Islet precursor cell (in vitro differentiated cells): Measurements from ENCODE around the gene HIVEP3.

ENCODE experiments used
- DNase-seq: peaks from one replicate; pipeline ENCODE4 v3.0.0-alpha.2; 2018

Gene HIVEP3

GRCh38 chr1:41488040-41488951, 430.4 kb downstream of the HIVEP3 start:
- DNase-seq: no peak

- no peak for DNase-seq
Observed at GRCh38 chr1:41487126-41488039, 431.3 kb downstream of the HIVEP3 start.

- peak; percentile 89 for DNase-seq
Observed at GRCh38 chr1:41486371-41487125, 432.2 kb downstream of the HIVEP3 start.

DNA sequence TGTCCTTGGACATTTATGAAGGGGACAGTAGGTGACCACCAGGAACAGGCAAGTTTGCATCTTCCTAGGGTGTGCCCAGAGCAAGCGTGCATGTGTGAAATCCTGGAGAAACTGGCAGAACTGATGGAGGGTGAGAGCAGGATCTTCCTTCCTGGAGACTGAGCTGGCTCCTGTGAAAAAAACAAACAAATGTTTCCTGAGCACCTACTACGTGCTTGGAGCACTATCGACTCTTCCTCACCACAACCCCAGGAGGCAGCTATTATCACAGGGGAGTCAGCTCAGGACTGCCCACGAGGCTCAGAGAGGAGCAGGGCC, 432.7 kb downstream of the HIVEP3 start:
- no peak for DNase-seq

- peak; percentile 98 for DNase-seq
Observed at GRCh38 chr1:41485605-41486004, 433.1 kb downstream of the HIVEP3 start.

DNA sequence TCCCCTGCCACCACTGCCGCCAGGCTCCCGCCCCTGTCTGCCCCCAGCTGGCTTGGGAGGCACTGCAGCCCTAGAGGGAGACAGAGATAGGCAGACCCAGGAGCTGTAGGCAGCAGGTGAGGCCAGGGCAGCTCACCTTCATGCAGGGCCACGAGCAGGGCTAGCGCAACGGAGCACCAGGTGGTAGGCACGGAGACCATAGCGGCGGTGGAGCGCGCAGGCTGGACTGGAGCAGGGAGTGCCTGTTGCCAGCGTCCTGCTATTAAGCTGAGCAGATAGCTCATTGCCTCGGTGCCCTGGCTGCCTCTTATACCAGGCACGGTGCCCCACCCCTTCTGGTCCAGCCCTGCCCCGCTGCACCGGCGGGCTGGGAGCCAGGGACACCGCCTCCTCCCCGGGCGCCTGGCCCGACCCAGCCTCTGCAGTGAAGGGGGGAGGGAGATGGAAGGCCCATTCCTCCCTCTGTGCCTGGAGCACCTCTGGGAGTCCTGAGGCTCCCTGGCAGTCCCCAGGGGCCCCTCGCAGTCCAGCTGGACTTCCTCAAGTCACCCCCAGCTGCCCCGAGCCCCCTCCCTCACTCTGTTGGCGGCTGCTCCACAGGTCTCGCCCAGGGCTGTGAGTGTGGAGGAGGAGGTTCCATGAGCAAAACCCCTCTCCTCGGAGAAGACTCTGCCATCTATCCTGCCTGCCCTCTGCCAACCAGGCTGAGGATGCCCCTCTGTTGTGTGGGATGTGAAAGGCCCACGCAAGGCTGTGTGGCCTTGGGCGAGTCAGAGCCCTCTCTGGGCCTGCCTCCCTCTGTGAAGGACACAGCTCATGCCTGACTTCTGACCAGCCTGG, 434.1 kb downstream of the HIVEP3 start, which contains the start of gene EDN2:
Gene EDN2, minus strand, starts transcription at position 282 of the 840 bp plus-strand sequence. Its CDS starts 82 bp downstream, at position 200.
- peak; percentile 85 for DNase-seq

GRCh38 chr1:41483960-41484401, 434.7 kb downstream of the HIVEP3 start:
- DNase-seq: no peak

DNA sequence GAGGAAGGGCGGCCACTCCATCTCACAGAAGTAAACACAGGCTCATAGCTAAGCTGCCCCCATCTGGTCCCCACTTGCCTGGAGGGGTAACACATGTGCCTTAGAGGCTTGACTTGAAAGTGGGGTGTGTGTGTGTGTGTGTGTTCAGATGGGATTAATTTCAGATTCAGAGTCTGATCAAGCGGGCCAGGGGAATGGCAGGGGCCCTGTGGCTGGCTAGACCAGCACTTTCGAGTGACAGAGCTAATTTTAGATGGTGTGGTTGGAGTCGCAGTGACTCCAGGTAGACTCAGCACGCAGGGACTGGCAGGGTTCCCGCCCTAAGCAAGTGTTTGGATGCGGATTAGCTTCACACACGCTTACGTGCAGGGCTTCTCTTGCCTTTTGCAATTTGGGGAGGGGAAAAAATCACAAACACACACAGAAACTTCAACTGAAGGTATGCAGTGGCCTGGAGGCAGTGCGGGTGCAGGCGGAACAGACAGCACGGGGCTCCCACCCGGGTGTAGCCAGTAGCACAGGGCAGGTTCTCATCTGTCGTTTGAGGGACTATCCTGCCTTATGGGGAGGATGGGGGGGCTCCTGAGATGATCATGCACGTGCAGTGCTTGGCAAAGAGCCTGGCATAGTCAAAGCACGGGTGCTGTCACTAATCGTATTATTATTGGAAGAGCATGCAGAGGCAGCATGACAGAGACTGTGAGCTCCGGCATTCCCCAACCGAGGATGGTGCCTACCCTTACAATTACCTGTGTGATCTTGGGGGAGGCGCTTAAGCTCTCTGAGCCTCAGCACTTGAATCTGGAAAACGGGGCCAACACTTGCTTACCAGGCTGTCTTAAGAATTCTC, 435.5 kb downstream of the HIVEP3 start:
- DNase-seq: no peak

- no peak for DNase-seq
Observed at GRCh38 chr1:41482001-41482765, 436.5 kb downstream of the HIVEP3 start.

DNA sequence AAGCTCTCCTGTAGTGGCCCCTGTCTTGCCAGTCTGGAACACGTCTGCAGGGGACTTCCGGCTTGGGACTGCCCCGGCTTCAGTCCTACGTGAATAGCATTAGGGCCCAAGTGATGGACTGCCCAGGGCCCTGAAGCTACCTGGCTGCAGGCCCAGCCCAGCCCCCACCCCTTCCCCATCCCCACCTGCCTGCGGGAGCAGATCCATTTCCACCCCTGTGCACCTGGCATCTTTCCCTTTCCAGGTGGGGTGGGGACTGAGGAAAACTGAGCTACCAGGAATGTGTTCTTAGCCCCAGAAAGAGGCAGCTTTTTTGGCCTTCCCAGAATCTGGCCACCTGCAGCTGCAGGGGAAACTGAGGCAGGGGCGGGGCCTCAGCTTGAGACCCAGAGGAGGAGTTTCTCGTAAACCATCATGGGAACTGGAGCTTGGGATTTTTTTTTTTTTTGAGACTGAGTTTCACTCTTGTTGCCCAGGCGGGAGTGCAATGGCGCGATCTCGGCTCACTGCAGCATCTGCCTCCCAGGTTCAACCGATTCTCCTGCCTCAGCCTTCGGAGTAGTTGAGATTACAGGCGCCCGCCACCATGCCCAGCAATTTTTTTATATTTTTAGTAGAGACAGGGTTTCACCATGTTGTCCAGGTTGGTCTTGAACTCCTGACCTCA, 437.5 kb downstream of the HIVEP3 start:
- DNase-seq: no peak

DNA sequence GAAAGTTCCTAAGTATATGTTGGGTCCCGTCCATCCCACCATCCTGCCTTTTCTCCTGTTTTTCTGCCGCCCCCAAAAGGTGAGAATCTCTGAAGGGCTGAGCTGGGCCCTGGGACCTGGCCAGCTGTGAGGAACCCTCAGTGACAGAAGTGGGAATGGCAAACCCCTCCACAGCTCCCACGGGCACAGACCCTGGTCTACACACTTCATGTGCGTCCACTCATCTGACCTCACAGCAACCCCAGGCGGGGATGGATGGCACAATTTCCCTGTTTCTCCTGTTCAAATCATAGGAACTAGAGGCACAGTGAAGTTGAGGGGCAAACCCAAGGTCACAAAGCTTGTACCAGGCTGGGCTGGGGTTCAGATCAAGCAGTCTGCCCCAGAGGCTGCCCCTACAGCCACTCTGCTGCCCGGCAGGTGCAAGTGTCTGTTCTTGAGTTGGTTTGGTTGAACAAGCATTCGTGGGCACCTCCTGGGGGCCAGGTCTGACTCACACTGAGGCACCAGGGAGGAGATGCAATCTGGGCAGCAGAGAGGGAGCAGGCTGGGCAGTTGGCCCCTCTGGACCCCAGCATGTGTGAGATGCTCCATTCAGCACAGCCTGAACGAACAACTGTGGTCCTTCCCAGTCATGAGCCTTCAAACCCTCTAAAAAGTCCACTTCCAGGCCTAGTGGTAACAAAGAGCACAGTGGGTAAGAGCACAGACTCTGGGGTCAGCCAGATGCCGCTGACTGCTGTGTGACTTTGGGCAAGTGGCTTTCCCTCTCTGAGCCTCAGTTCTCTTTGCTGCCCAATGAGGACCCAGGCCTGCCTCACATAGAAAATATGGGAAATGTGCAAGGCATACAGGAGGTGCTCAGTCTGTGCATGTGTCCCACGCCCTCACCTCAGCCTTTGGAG, 438.3 kb downstream of the HIVEP3 start:
- DNase-seq: no peak

DNA sequence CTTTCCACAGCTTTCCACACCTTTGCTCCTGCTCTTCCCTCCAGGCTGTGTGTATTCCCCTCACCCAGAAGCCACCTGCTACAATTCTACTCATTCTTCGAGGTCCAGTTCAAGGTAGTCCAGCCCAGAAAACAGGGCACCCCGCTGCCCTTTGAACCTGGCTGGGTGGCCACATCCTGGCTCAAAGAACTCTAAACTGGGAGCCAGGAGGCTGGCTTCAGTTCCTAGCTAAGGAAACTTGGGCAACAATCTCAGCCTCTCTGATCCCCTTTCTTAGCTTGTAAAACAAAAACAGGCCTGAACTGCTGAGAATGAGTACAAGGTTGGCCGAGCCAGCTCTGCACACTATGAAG, 438.9 kb downstream of the HIVEP3 start:
- DNase-seq: no peak

GRCh38 chr1:41479000-41479807, 439.5 kb downstream of the HIVEP3 start:
- DNase-seq: no peak

GRCh38 chr1:41478118-41478748, 440.5 kb downstream of the HIVEP3 start:
- no peak for DNase-seq

- no peak for DNase-seq
Observed at GRCh38 chr1:41476807-41477361, 441.8 kb downstream of the HIVEP3 start.

DNA sequence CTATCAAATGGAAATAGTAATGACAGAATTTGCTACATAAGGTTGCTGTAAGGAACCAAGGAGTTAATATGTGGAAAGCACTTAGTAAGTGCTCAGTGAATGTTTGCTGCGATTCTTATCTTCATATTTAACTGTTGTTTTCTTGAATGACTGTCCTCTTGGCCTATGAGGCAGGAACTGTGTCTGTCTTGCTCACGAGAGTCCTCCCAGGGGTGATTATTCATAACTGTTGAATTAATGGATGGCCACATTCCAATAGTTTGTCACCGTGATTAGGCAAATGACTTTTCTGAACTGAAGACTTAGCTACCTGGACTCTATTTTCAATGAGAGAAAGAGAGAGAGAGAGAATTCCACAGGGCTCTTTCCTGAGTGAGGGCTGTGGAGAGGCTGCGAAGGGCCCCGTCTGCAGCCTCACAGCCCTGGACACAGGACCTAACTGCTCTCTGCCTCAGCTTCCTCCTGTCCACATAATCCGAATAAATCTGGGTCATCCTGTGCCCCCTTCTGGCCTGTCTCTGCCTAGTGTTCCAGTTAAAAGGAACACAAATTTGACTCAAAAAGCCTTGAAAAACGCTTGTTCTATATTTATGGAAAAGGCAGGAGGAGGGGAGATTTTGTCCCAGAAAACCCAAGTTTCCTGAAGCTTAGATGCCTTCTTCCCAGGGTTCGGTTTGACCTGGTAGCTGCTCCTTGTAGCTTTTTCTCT, 442.7 kb downstream of the HIVEP3 start:
- no peak for DNase-seq
